ENCODE results near the gene SHBG. TPM values are rescaled to one million over a fixed set of nuclear protein-coding genes. Genes with fewer than 3 reads are reported as not detected.
A peak's percentile ranks its signal among the peaks of the same experiment; 100 is the strongest.

Gene SHBG
- total and polyA plus RNA-seq, 2 experiments from 2014 or later: 0.38 to 0.48 TPM

DNA sequence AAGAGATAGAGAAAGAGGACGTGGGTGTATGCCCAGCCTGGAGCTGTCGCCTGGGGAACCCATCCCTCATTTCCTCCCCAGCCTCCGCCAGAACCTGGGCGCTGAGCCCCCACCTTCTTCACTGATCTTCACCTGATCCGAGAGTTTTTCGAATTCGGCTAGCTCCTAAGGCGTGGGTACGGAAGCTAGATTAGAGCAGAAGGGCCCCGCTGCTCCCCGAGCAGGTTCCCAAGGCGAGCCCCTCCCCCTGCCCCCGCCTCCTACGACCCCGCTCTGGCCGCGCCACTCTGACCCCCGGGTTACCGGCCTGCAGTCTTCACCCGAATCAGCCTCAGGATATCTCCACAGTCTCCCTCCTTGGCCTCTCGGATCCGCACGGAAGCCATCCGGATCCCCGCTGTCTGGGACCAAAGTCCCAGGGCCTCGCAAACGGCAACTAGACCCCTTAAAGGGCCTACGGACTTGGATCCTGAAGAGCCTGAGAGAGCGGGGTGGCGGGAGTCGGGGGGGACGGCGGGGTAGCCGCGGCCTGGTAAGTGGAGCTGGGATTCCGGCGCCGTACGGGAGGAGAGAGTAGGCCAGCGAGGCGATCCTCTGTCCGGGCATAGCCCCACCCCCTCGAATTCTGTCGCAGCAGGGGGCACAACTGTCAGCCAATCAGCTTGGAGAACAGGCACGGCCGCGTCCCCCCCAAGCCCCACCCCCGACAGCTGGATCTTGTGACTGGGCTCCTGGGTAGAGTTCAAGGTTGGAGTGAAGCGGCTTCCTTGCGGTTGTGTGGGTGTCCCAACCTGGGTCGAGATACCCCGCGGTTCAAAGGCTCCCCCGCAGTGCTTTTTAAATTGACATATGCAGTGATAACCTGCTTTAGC, 2.4 kb upstream of the SHBG start, which contains the start of gene SAT2:
SAT2 (minus strand) TSS at position 572 of the 872 bp plus-strand sequence; CDS start at position 386, 186 bp downstream.
- H3K36me3 ChIP-seq (ENCODE audit: insufficient read depth): no peaks in the 10 kb centered on the region
- H3K79me2 ChIP-seq (replicated peaks; ENCODE audit: insufficient read depth): peaks cover 4% of the 10 kb centered on the region; the same call in 1 of the 2 replicates
- H3K4me3 Mint-ChIP-seq: peak within 1 kb of the TSS; percentile 90
- H3F3A ChIP-seq (replicated peaks; ENCODE audit: low read depth): peaks cover 16% of the 10 kb centered on the region; the same call in 1 of the 2 replicates
- ATAC-seq (peak; percentile 89), DNase-seq (ENCODE audit: low spot score) (peak; percentile 96)
- no peaks in the 10 kb centered on the region for H3K27me3 ChIP-seq (ENCODE audit: insufficient read depth)
- TF ChIP-seq CREB1 (CRISPR knock-in tag; IDR thresholded peaks at IDR 0.05; ENCODE audit: low read depth): peak; percentile 24; the same call in 1 of the 2 replicates
- no peak for TF ChIP-seq EZH2 (IDR thresholded peaks at IDR 0.05; ENCODE audit: low read depth, unreplicated experiment)
- peak; percentile 82 for TF ChIP-seq POLR2AphosphoS5 (IDR thresholded peaks at IDR 0.05; ENCODE audit: low read depth)
- no peaks in the 10 kb centered on the region for H3K9me2 ChIP-seq (ENCODE audit: insufficient read depth)
- H3K36me3 Mint-ChIP-seq (ENCODE audit: low read depth): peaks cover 13% of the 10 kb centered on the region; the same call in 2 of the 3 replicates
- H3K27me3 Mint-ChIP-seq (ENCODE audit: insufficient read depth, low read depth, poor library complexity): peaks cover 13% of the 10 kb centered on the region
- no peaks in the 10 kb centered on the region for H4K20me1 ChIP-seq (replicated peaks; ENCODE audit: insufficient read depth)
- H3K4me1 Mint-ChIP-seq: peaks cover 11% of the 10 kb centered on the region
- peak within 1 kb of the TSS; percentile 90 for H3K4me2 ChIP-seq
- H3K4me3 ChIP-seq: peak within 1 kb of the TSS; percentile 97
- peaks cover 7% of the 10 kb centered on the region for H3K4me1 ChIP-seq (ENCODE audit: insufficient read depth)
- H3K9me3 Mint-ChIP-seq: no peaks in the 10 kb centered on the region
- H3K27ac ChIP-seq (ENCODE audit: low read depth): peak within 1 kb of the TSS; percentile 99
- H3K27ac Mint-ChIP-seq: peak within 1 kb of the TSS; percentile 93
- peak within 1 kb of the TSS; percentile 97; the same call in 1 of the 2 replicates for H2AFZ ChIP-seq

DNA sequence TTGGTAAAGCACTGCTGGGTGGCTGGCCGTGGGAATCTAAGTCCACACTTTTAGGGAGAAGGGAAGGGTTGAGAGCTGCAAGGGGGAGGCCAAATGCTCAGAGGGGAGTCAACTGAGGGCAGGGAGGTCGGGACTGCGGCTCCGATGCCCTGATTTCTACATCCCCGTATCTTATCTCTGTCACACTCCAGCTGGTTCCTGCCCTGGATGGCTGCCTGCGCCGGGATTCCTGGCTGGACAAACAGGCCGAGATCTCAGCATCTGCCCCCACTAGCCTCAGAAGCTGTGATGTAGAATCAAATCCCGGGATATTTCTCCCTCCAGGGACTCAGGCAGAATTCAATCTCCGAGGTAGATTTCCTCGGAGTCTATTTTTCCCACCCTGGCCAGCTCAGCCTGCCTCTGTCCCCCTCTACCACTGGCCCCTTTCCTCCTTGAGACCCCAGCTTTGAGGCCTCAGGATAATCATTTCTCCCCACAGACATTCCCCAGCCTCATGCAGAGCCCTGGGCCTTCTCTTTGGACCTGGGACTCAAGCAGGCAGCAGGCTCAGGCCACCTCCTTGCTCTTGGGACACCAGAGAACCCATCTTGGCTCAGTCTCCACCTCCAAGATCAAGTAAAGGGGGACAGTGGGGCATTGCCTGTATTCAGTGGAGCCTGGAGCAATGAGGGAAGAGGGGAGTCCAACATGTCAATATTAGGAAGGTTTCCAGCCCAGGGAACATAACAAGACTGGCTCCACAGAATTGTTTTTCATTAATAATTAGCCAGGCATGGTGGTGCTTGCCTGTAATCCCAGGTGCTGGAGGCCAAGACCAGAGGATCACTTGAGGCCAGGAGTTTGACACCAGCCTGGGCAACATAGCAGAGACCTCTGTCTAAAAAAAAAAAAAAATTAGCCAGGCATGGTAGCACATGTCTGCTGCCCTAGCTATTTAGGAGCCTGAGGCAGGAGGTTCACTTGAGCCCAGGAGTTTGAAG, 1.8 kb downstream of the SHBG start:
- H3K4me3 Mint-ChIP-seq: no peak overlapping the region
- Histone ChIP-seq H3K4me2 (no peak overlapping the region), H3K4me3 (no peak overlapping the region), H3K79me2 (replicated peaks; ENCODE audit: insufficient read depth) (peaks cover 2% of the 10 kb centered on the region; the same call in 1 of the 2 replicates), H3F3A (replicated peaks; ENCODE audit: low read depth) (peaks cover 16% of the 10 kb centered on the region; the same call in 1 of the 2 replicates), H3K36me3 (ENCODE audit: insufficient read depth) (no peaks in the 10 kb centered on the region), H4K20me1 (replicated peaks; ENCODE audit: insufficient read depth) (no peaks in the 10 kb centered on the region), H2AFZ (no peak overlapping the region), H3K4me1 (ENCODE audit: insufficient read depth) (peaks cover 7% of the 10 kb centered on the region), H3K9me2 (ENCODE audit: insufficient read depth) (no peaks in the 10 kb centered on the region), H3K27me3 (ENCODE audit: insufficient read depth) (no peaks in the 10 kb centered on the region), H3K27ac (ENCODE audit: low read depth) (no peak overlapping the region)
- peaks cover 23% of the 10 kb centered on the region for H3K27me3 Mint-ChIP-seq (ENCODE audit: insufficient read depth, low read depth, poor library complexity)
- no peak overlapping the region for H3K27ac Mint-ChIP-seq
- DNase-seq (ENCODE audit: low spot score) (no peak), ATAC-seq (no peak)
- no peaks in the 10 kb centered on the region for H3K9me3 Mint-ChIP-seq
- H3K4me1 Mint-ChIP-seq: peaks cover 36% of the 10 kb centered on the region
- peaks cover 3% of the 10 kb centered on the region; the same call in 1 of the 3 replicates for H3K36me3 Mint-ChIP-seq (ENCODE audit: low read depth)
- no peak for TF ChIP-seq POLR2AphosphoS5 (IDR thresholded peaks at IDR 0.05; ENCODE audit: low read depth)
- no peak for TF ChIP-seq ZNF114 (CRISPR knock-in tag; IDR thresholded peaks at IDR 0.05)
- TF ChIP-seq, protein P1, sequence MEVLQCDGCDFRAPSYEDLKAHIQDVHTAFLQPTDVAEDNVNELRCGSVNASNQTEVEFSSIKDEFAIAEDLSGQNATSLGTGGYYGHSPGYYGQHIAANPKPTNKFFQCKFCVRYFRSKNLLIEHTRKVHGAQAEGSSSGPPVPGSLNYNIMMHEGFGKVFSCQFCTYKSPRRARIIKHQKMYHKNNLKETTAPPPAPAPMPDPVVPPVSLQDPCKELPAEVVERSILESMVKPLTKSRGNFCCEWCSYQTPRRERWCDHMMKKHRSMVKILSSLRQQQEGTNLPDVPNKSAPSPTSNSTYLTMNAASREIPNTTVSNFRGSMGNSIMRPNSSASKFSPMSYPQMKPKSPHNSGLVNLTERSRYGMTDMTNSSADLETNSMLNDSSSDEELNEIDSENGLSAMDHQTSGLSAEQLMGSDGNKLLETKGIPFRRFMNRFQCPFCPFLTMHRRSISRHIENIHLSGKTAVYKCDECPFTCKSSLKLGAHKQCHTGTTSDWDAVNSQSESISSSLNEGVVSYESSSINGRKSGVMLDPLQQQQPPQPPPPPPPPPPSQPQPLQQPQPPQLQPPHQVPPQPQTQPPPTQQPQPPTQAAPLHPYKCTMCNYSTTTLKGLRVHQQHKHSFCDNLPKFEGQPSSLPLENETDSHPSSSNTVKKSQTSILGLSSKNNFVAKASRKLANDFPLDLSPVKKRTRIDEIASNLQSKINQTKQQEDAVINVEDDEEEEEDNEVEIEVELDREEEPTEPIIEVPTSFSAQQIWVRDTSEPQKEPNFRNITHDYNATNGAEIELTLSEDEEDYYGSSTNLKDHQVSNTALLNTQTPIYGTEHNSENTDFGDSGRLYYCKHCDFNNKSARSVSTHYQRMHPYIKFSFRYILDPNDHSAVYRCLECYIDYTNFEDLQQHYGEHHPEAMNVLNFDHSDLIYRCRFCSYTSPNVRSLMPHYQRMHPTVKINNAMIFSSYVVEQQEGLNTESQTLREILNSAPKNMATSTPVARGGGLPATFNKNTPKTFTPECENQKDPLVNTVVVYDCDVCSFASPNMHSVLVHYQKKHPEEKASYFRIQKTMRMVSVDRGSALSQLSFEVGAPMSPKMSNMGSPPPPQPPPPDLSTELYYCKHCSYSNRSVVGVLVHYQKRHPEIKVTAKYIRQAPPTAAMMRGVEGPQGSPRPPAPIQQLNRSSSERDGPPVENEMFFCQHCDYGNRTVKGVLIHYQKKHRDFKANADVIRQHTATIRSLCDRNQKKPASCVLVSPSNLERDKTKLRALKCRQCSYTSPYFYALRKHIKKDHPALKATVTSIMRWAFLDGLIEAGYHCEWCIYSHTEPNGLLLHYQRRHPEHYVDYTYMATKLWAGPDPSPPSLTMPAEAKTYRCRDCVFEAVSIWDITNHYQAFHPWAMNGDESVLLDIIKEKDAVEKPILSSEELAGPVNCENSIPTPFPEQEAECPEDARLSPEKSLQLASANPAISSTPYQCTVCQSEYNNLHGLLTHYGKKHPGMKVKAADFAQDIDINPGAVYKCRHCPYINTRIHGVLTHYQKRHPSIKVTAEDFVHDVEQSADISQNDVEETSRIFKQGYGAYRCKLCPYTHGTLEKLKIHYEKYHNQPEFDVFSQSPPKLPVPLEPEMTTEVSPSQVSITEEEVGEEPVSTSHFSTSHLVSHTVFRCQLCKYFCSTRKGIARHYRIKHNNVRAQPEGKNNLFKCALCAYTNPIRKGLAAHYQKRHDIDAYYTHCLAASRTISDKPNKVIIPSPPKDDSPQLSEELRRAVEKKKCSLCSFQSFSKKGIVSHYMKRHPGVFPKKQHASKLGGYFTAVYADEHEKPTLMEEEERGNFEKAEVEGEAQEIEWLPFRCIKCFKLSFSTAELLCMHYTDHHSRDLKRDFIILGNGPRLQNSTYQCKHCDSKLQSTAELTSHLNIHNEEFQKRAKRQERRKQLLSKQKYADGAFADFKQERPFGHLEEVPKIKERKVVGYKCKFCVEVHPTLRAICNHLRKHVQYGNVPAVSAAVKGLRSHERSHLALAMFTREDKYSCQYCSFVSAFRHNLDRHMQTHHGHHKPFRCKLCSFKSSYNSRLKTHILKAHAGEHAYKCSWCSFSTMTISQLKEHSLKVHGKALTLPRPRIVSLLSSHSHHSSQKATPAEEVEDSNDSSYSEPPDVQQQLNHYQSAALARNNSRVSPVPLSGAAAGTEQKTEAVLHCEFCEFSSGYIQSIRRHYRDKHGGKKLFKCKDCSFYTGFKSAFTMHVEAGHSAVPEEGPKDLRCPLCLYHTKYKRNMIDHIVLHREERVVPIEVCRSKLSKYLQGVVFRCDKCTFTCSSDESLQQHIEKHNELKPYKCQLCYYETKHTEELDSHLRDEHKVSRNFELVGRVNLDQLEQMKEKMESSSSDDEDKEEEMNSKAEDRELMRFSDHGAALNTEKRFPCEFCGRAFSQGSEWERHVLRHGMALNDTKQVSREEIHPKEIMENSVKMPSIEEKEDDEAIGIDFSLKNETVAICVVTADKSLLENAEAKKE (CRISPR knock-in tag; IDR thresholded peaks at IDR 0.05): no peak
- TF ChIP-seq JUNB (IDR thresholded peaks at IDR 0.05; ENCODE audit: unreplicated experiment): no peak
- TF ChIP-seq, protein P2, sequence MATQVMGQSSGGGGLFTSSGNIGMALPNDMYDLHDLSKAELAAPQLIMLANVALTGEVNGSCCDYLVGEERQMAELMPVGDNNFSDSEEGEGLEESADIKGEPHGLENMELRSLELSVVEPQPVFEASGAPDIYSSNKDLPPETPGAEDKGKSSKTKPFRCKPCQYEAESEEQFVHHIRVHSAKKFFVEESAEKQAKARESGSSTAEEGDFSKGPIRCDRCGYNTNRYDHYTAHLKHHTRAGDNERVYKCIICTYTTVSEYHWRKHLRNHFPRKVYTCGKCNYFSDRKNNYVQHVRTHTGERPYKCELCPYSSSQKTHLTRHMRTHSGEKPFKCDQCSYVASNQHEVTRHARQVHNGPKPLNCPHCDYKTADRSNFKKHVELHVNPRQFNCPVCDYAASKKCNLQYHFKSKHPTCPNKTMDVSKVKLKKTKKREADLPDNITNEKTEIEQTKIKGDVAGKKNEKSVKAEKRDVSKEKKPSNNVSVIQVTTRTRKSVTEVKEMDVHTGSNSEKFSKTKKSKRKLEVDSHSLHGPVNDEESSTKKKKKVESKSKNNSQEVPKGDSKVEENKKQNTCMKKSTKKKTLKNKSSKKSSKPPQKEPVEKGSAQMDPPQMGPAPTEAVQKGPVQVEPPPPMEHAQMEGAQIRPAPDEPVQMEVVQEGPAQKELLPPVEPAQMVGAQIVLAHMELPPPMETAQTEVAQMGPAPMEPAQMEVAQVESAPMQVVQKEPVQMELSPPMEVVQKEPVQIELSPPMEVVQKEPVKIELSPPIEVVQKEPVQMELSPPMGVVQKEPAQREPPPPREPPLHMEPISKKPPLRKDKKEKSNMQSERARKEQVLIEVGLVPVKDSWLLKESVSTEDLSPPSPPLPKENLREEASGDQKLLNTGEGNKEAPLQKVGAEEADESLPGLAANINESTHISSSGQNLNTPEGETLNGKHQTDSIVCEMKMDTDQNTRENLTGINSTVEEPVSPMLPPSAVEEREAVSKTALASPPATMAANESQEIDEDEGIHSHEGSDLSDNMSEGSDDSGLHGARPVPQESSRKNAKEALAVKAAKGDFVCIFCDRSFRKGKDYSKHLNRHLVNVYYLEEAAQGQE (IDR thresholded peaks at IDR 0.05; ENCODE audit: unreplicated experiment): no peak

Data from GM23338 (cell line).